Measurements from ENCODE around the gene PANK4. TPM values are rescaled to one million over a fixed set of nuclear protein-coding genes. Genes with fewer than 3 reads are reported as not detected.

Gene PANK4
- total and polyA plus RNA-seq, 9 of the 15 experiments (the other 6 are each of a cell fraction or from before 2014, with no cell fraction given) = 0.93 to 55.6 (median 31.5) TPM

DNA sequence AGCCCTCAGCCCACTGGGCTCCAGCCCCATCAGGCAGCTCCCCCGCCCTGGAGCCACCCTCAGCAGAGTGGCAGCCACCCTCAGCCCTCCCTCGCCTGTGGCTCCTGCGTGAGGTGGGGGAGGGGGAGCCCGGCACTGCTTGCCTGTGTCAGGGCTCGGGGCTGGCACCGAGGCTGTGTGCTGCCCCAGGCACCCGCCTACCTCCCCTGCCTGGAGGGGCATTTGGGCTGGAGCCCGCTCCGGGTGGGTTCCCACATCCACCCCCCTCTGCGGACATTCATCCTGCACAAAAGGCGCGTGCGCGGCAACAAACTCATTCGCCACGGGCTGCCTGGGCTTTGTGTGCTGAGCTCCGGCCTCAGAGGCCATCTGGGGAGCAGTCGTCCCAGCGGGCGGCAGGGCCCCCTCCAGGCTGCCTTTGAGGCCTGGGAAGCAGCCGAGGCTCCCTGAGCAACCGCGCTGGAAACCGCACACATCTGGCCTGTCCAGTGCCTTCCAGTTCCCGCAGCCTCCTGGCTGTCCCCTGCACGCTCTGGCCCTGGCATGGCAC lies 17.2 kb upstream of the PANK4 start (continued):
- TF ChIP-seq, protein P1, sequence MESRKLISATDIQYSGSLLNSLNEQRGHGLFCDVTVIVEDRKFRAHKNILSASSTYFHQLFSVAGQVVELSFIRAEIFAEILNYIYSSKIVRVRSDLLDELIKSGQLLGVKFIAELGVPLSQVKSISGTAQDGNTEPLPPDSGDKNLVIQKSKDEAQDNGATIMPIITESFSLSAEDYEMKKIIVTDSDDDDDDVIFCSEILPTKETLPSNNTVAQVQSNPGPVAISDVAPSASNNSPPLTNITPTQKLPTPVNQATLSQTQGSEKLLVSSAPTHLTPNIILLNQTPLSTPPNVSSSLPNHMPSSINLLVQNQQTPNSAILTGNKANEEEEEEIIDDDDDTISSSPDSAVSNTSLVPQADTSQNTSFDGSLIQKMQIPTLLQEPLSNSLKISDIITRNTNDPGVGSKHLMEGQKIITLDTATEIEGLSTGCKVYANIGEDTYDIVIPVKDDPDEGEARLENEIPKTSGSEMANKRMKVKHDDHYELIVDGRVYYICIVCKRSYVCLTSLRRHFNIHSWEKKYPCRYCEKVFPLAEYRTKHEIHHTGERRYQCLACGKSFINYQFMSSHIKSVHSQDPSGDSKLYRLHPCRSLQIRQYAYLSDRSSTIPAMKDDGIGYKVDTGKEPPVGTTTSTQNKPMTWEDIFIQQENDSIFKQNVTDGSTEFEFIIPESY (CRISPR knock-in tag; IDR thresholded peaks at IDR 0.05) = peak; percentile 84

DNA sequence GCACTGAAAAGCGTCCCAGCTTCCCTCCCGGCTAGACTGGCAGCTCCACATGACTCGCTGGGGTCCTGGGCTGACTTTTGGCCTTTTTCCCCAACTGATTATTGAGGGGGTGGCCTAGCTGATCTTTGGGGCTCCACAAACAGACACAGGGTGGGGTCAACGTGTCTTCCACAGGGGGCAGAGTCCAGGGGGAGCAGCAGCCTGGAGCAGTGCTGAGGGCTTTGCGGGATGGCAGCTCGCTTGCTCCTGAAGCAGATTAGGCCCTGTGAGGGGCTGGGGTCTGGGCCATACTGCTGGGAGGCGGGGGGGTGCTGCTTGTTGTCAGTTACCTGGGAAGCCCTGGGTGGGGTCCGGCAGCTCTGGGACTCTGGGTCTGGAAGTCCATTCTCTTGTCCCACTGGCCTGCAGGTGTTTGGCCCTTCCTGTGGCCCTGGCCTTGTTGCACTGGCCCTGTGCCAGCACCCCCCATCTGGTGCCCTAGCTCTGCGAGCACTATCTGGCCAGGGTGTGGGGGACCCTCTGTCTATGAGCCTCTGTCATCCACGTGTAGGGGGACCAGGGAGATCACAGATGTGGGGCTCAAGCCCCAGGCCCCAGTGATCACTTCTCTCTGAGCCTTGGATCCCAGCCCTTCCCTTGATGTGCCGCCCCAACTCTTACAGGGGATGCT lies 16.0 kb upstream of the PANK4 start:
- peak overlapping the region; percentile 28 to 84 for H3K9ac ChIP-seq (ENCODE audit: insufficient read depth in 1 of 2, low read depth in 2 of 2, low read length in 2 of 2)
- no peaks in the 10 kb centered on the region for H3K9me3 ChIP-seq (replicated peaks; ENCODE audit: control insufficient read depth, insufficient read depth, low read depth, low read length)
- H4K20me1 ChIP-seq (replicated peaks; ENCODE audit: control insufficient read depth, insufficient read depth, low read length) = no peaks in the 10 kb centered on the region; the same call in 1 of the 2 replicates
- no peaks in the 10 kb centered on the region for H3K36me3 ChIP-seq (ENCODE audit: control insufficient read depth, insufficient read depth, low read length)
- no peak overlapping the region; the same call in 1 of the 2 replicates for H3K4me2 ChIP-seq (ENCODE audit: insufficient read depth, low read length)
- TF ChIP-seq, protein P2, sequence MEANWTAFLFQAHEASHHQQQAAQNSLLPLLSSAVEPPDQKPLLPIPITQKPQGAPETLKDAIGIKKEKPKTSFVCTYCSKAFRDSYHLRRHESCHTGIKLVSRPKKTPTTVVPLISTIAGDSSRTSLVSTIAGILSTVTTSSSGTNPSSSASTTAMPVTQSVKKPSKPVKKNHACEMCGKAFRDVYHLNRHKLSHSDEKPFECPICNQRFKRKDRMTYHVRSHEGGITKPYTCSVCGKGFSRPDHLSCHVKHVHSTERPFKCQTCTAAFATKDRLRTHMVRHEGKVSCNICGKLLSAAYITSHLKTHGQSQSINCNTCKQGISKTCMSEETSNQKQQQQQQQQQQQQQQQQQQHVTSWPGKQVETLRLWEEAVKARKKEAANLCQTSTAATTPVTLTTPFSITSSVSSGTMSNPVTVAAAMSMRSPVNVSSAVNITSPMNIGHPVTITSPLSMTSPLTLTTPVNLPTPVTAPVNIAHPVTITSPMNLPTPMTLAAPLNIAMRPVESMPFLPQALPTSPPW (CRISPR knock-in tag; IDR thresholded peaks at IDR 0.05) = 0 out of 2 replicates have a peak, but pooled peaks have one; percentile 5
- 0 out of 2 replicates have a peak, but pooled peaks have one; percentile 35 for TF ChIP-seq NR3C1 (CRISPR knock-in tag; IDR thresholded peaks at IDR 0.05)
- peak; percentile 97 for TF ChIP-seq NFIC (IDR thresholded peaks at IDR 0.05)
- TF ChIP-seq PHF8 (IDR thresholded peaks at IDR 0.05; ENCODE audit: borderline replicate concordance, low read length) = peak; percentile 3; the same call in 1 of the 2 replicates
- peak; percentile 42 for TF ChIP-seq ZBTB7A (IDR thresholded peaks at IDR 0.05; ENCODE audit: borderline replicate concordance, control insufficient read depth, low read depth, low read length)
- no peak for TF ChIP-seq FOXM1 (IDR thresholded peaks at IDR 0.05; ENCODE audit: low read depth)
- TF ChIP-seq FOXM1 (CRISPR knock-in tag; IDR thresholded peaks at IDR 0.05; ENCODE audit: low read depth) = no peak
- TF ChIP-seq, protein P3, sequence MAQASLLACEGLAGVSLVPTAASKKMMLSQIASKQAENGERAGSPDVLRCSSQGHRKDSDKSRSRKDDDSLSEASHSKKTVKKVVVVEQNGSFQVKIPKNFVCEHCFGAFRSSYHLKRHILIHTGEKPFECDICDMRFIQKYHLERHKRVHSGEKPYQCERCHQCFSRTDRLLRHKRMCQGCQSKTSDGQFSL (CRISPR knock-in tag; IDR thresholded peaks at IDR 0.05) = peak; percentile 71; the same call in 1 of the 2 replicates
- TF ChIP-seq, protein P3 (tag; IDR thresholded peaks at IDR 0.05) = no peak
- no peak for TF ChIP-seq XRCC3 (IDR thresholded peaks at IDR 0.05)
- TF ChIP-seq HDAC1 (IDR thresholded peaks at IDR 0.05) = no peak
- TF ChIP-seq RBFOX2 (IDR thresholded peaks at IDR 0.05; ENCODE audit: low read depth, low read length) = 0 out of 2 replicates have a peak, but pooled peaks have one; percentile 0
- H3K9me1 ChIP-seq (ENCODE audit: control insufficient read depth, insufficient read depth, low read length) = peaks cover 7% of the 10 kb centered on the region
- in situ Hi-C loops (cut with MboI) = loop anchor here (25.0 kb wide), 1 partner anchor 355 kb away; the partner anchor contains the start of gene FAAP20
- H3K4me1 ChIP-seq (replicated peaks in 1 of 2; ENCODE audit: control insufficient read depth in 2 of 2, insufficient read depth in 2 of 2, low read length in 2 of 2) = peaks cover 56 to 86% of the 10 kb centered on the region in 2 experiments
- FAIRE-seq = peak; percentile 54
- peaks cover 4% of the 10 kb centered on the region; the same call in 1 of the 3 replicates for H3K79me2 ChIP-seq (ENCODE audit: control insufficient read depth, insufficient read depth, low read length)
- H3K27ac ChIP-seq (ENCODE audit: extremely low read depth, low read depth, low read length) = peak overlapping the region; percentile 63
- intact Hi-C loops (cut with micrococcal nuclease) = loop anchor here (10.0 kb wide), 2 partner anchors 102 to 348 kb away; partner anchors contain the start of gene FAAP20
- no peak for DNase-seq (ENCODE audit: extremely low read depth in 1 of 4, low spot score in 3 of 4)
- CTCF ChIA-PET (ENCODE audit: low intra/inter-chr PET ratio) = no interaction called here
- H2AFZ ChIP-seq (ENCODE audit: low read depth, low read length) = peak overlapping the region; percentile 78
- H3K4me3 ChIP-seq = no peak overlapping the region
- WGBS (ENCODE audit: insufficient coverage, low coverage, missing lambda C conversion rate) = 60% methylated on average over 10 of the region's 11 CpGs
- H3K27me3 ChIP-seq (ENCODE audit: control insufficient read depth in 2 of 2, insufficient read depth in 2 of 2, low read length in 2 of 2) = peaks cover 0 to 9% of the 10 kb centered on the region in 2 experiments; a peak in 2 of 5 replicates
- POLR2A ChIA-PET = interaction anchor here (0.6 to 0.9 kb wide), 6 partner anchors 19 to 344 kb away, joined by 3 read pairs; no protein-coding TSS in a partner anchor
- no peak for ATAC-seq
- BruUV-seq (replicated peaks) = no TSS peak
